Mesodermal cell (in vitro differentiated cells): ENCODE measurements around the gene RPS19BP1. TPM values are rescaled to one million over a fixed set of nuclear protein-coding genes. Genes with fewer than 3 reads are reported as not detected.

Experiments used
- H3K27ac ChIP-seq: 2 replicates; pipeline ENCODE4 v1.7.0; 2013; ENCODE audit warnings: mild to moderate bottlenecking, low read depth, low read length, moderate library complexity; ENCODE audit not compliant: severe bottlenecking
- H3K36me3 ChIP-seq: 2 replicates; pipeline ENCODE4 v1.7.1; 2013; ENCODE audit warnings: mild to moderate bottlenecking, low read length, moderate library complexity; ENCODE audit not compliant: control insufficient read depth, insufficient read depth
- H3K4me1 ChIP-seq: one replicate; pipeline ENCODE4 v1.7.1; 2013; ENCODE audit warnings: mild to moderate bottlenecking, low read length; ENCODE audit not compliant: insufficient read depth, control insufficient read depth, poor library complexity, severe bottlenecking
- H3K4me3 ChIP-seq: 2 replicates; pipeline ENCODE4 v1.7.0; 2013; ENCODE audit warnings: low read length, control low read depth, mild to moderate bottlenecking; ENCODE audit not compliant: insufficient read depth, poor library complexity, severe bottlenecking; ENCODE audit errors: extremely low read depth
- H3K9me3 ChIP-seq: 2 replicates; pipeline ENCODE4 v1.7.1; 2013; ENCODE audit warnings: mild to moderate bottlenecking, low read length, moderate library complexity; ENCODE audit not compliant: control insufficient read depth
- WGBS, 2 experiments: methylation state at CpG; one replicate each; pipeline ENCODE4 v1.1.5; 2013; ENCODE audit warnings: missing lambda C conversion rate in 2 of 2; ENCODE audit not compliant: insufficient coverage in 2 of 2; 5-methylcytosine and 5-hydroxymethylcytosine counted together
- polyA plus RNA-seq, 2 experiments: library from polyadenylated mRNA; stranded (reverse); fragments of 50-300 nt; gene quantifications; one replicate each; pipeline ENCODE4 v1.2.3, GENCODE V29; 2013

Gene RPS19BP1
- polyA plus RNA-seq (2013, experiment 1 of 2): 73.1 TPM
- 64.7 TPM for polyA plus RNA-seq (2013, experiment 2 of 2)

- WGBS, 2 experiments: 1% methylated on average over 54 to 57 of the region's 67 CpGs
- Histone ChIP-seq H3K27ac (peak within 1 kb of the TSS; percentile 23), H3K36me3 (peaks cover 31% of the 10 kb centered on the region), H3K4me3 (peak within 1 kb of the TSS; percentile 94), H3K4me1 (peaks cover 17% of the 10 kb centered on the region), H3K9me3 (no peaks in the 10 kb centered on the region)
These were observed at the start of gene RPS19BP1 for GRCh38 chr22:39532215-39533073. Gene RPS19BP1 (minus strand): TSS chr22:39532748. CDS start chr22:39532738, 10 bp downstream.

- 90 to 96% methylated on average over 3 to 8 of the region's 8 CpGs for WGBS, 2 experiments
- Histone ChIP-seq H3K36me3 (no peaks in the 10 kb centered on the region), H3K4me1 (no peaks in the 10 kb centered on the region), H3K4me3 (no peak overlapping the region), H3K27ac (no peak overlapping the region), H3K9me3 (no peaks in the 10 kb centered on the region)
These were observed 48.8 kb upstream of the RPS19BP1 start for GRCh38 chr22:39581303-39581702.

GRCh38 chr22:39580795-39581194, 48.2 kb upstream of the RPS19BP1 start:
- Histone ChIP-seq H3K4me3 (no peak overlapping the region), H3K9me3 (no peaks in the 10 kb centered on the region), H3K4me1 (no peaks in the 10 kb centered on the region), H3K36me3 (no peaks in the 10 kb centered on the region), H3K27ac (no peak overlapping the region)
- 88 to 89% methylated on average over 4 to 6 of the region's 6 CpGs for WGBS, 2 experiments

- Histone ChIP-seq H3K9me3 (no peaks in the 10 kb centered on the region), H3K4me3 (no peak overlapping the region), H3K36me3 (no peaks in the 10 kb centered on the region), H3K4me1 (peaks cover 5% of the 10 kb centered on the region), H3K27ac (peak overlapping the region; percentile 10)
- WGBS, 2 experiments: 72 to 85% methylated on average over 4 to 5 of the region's 5 CpGs
These were observed 47.5 kb upstream of the RPS19BP1 start for GRCh38 chr22:39580006-39580441.

- H3K4me3 ChIP-seq: no peak overlapping the region
- no peak overlapping the region for H3K27ac ChIP-seq
- no peaks in the 10 kb centered on the region for H3K36me3 ChIP-seq
- 93% methylated on average over 5 of the region's 7 CpGs; no CpG with 5 or more reads in 1 of the 2 experiments for WGBS, 2 experiments
- peaks cover 17% of the 10 kb centered on the region for H3K4me1 ChIP-seq
- H3K9me3 ChIP-seq: no peaks in the 10 kb centered on the region
These were observed 45.4 kb upstream of the RPS19BP1 start for GRCh38 chr22:39577900-39578299.

- Histone ChIP-seq H3K9me3 (no peaks in the 10 kb centered on the region), H3K4me3 (no peak overlapping the region), H3K36me3 (no peaks in the 10 kb centered on the region), H3K27ac (no peak overlapping the region), H3K4me1 (peaks cover 17% of the 10 kb centered on the region)
- WGBS, 2 experiments: 96% methylated on average over 20 to 21 of the region's 21 CpGs
These were observed 44.8 kb upstream of the RPS19BP1 start for GRCh38 chr22:39577366-39577765.

- H3K27ac ChIP-seq: no peak overlapping the region
- WGBS, 2 experiments: 86 to 100% methylated on average over 1 of the region's 4 CpGs
- no peak overlapping the region for H3K4me3 ChIP-seq
- H3K4me1 ChIP-seq: peaks cover 17% of the 10 kb centered on the region
- no peaks in the 10 kb centered on the region for H3K36me3 ChIP-seq
- no peaks in the 10 kb centered on the region for H3K9me3 ChIP-seq
These were observed 43.5 kb upstream of the RPS19BP1 start for GRCh38 chr22:39576027-39576426.

GRCh38 chr22:39575552-39575825, 42.9 kb upstream of the RPS19BP1 start:
- Histone ChIP-seq H3K27ac (no peak overlapping the region), H3K4me3 (no peak overlapping the region), H3K36me3 (no peaks in the 10 kb centered on the region), H3K4me1 (peaks cover 17% of the 10 kb centered on the region), H3K9me3 (no peaks in the 10 kb centered on the region)
- WGBS, 2 experiments: 88 to 94% methylated on average over 2 of the region's 2 CpGs

- no peak overlapping the region for H3K4me3 ChIP-seq
- H3K27ac ChIP-seq: no peak overlapping the region
- 77 to 90% methylated on average over 9 to 12 of the region's 14 CpGs for WGBS, 2 experiments
- H3K36me3 ChIP-seq: no peaks in the 10 kb centered on the region
- H3K4me1 ChIP-seq: peaks cover 17% of the 10 kb centered on the region
- H3K9me3 ChIP-seq: no peaks in the 10 kb centered on the region
These were observed 42.4 kb upstream of the RPS19BP1 start for GRCh38 chr22:39574779-39575551.

GRCh38 chr22:39571538-39571937, 39.0 kb upstream of the RPS19BP1 start:
- 67 to 80% methylated on average over 1 of the region's 1 CpG for WGBS, 2 experiments
- Histone ChIP-seq H3K27ac (no peak overlapping the region), H3K4me3 (no peak overlapping the region), H3K4me1 (peaks cover 17% of the 10 kb centered on the region), H3K9me3 (no peaks in the 10 kb centered on the region), H3K36me3 (no peaks in the 10 kb centered on the region)
